PFSK-1 (cell line): Measurements from ENCODE around the gene ZNF331.

ENCODE experiments used
- FOXP2 ChIP-seq: optimal IDR thresholded peaks from 2 replicates; pipeline ENCODE3; 2011; ENCODE audit warnings: borderline replicate concordance, control low read depth, inconsistent platforms; ENCODE audit not compliant: insufficient read depth; ENCODE audit errors: extremely low read length, extremely low read depth
- POLR2AphosphoS5 ChIP-seq: IDR thresholded peaks from 2 replicates; pipeline ENCODE4 v1.6.1; 2012; ENCODE audit warnings: low read depth, mild to moderate bottlenecking, control low read depth, low read length, moderate library complexity
- REST ChIP-seq, 2 experiments: IDR thresholded peaks; 2 replicates each; pipeline versions ENCODE4 v1.6.1 to v1.8.0; 2011 to 2012; ENCODE audit warnings: low read depth in 2 of 2, low read length in 2 of 2, control low read depth in 1 of 2, inconsistent platforms in 1 of 2, mild to moderate bottlenecking in 1 of 2, moderate library complexity in 1 of 2; ENCODE audit not compliant: insufficient read depth in 1 of 2
- SIN3A ChIP-seq: IDR thresholded peaks from 2 replicates; pipeline ENCODE4 v1.6.1; 2012; ENCODE audit warnings: mild to moderate bottlenecking, low read length, moderate library complexity, borderline replicate concordance; ENCODE audit not compliant: insufficient read depth
- TAF1 ChIP-seq: IDR thresholded peaks from 2 replicates; pipeline ENCODE4 v1.6.1; 2012; ENCODE audit warnings: low read length, control low read depth, borderline replicate concordance; ENCODE audit not compliant: insufficient read depth

ZNF331 gene

GRCh38 chr19:53612762-53613526 is 75.0 kb downstream of the ZNF331 start:
- no peak for TF ChIP-seq SIN3A
- no peak for TF ChIP-seq FOXP2
- no peak for TF ChIP-seq TAF1
- no peak for TF ChIP-seq POLR2AphosphoS5
- no peak for TF ChIP-seq REST (IDR thresholded peaks at IDR 0.05; ENCODE audit: insufficient read depth in 1 of 2, low read depth in 2 of 2, low read length in 2 of 2)

GRCh38 chr19:53621885-53622740 is 84.2 kb downstream of the ZNF331 start:
- no peak for TF ChIP-seq REST (IDR thresholded peaks at IDR 0.05; ENCODE audit: insufficient read depth in 1 of 2, low read depth in 2 of 2, low read length in 2 of 2)

- no peak for TF ChIP-seq TAF1
- no peak for TF ChIP-seq POLR2AphosphoS5
- TF ChIP-seq REST (IDR thresholded peaks at IDR 0.05; ENCODE audit: insufficient read depth in 1 of 2, low read depth in 2 of 2, low read length in 2 of 2) = no peak
- no peak for TF ChIP-seq SIN3A
- no peak for TF ChIP-seq FOXP2
Measured at GRCh38 chr19:53624771-53625545, 87.0 kb downstream of the ZNF331 start.

- no peak for TF ChIP-seq FOXP2
- no peak for TF ChIP-seq SIN3A
- TF ChIP-seq POLR2AphosphoS5 = no peak
- no peak for TF ChIP-seq TAF1
- no peak for TF ChIP-seq REST (IDR thresholded peaks at IDR 0.05; ENCODE audit: insufficient read depth in 1 of 2, low read depth in 2 of 2, low read length in 2 of 2)
Measured at GRCh38 chr19:53626486-53626885, 88.5 kb downstream of the ZNF331 start.
